ENCODE measurements around the gene POLG. TPM values are rescaled to one million over a fixed set of nuclear protein-coding genes. Genes with fewer than 3 reads are reported as not detected.

POLG gene
- total RNA-seq, 1 donor from 2014 or later: 25.2 TPM

DNA sequence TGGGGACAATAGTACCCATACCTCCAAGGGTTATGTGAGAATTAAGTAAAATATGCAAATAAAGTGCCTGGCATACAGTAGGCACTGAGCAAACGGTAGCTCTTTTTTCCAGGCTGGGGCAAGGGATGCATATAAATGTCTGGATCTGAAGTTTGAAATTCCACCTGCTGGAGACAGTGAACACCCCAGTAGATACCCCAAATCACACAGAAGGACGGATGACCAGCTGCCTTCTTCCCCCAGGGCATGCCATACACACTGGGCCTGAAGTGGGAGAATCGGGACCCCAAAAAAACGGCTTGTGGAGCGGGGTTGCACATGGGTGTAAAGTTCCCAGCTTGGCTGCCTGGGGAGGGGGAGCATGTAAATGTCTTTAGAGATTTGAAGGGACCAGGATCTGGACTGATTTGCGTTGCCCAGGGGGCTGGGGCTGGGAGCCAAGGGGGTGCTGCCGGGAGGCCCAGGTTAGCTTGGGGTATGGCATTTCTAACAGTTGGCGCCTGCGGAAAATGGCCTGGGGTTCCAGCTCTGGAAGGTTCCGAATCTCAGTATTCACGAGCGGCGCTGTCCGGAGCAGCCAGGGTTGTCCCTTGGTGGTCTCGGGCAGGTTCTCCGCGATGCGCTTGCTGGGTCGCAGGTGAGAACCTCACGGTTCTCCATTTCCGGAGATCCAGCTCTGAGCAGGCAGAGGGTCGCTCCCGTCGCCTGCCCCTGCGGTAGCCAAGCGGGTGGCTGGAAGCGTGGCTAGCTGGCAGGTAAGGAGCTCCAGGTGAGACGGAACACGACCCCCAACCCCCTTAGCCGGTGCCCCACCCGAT, 42.6 kb upstream of the POLG start:
- H4K20me1 ChIP-seq (ENCODE audit: low read depth): peaks cover 44% of the 10 kb centered on the region
- H3K9me3 ChIP-seq (ENCODE audit: low read depth): no peaks in the 10 kb centered on the region
- H3K9me3 Mint-ChIP-seq: peaks cover 4% of the 10 kb centered on the region
- H3K27me3 ChIP-seq: peaks cover 100% of the 10 kb centered on the region
- peaks cover 29% of the 10 kb centered on the region for H3F3A ChIP-seq (ENCODE audit: low read depth)
- DNase-seq (ENCODE audit: low spot score): peak; percentile 14
- TF ChIP-seq EZH2phosphoT487 (IDR thresholded peaks at IDR 0.05): no peak
- TF ChIP-seq EZH2 (IDR thresholded peaks at IDR 0.05): no peak
- no peak for TF ChIP-seq CTCF (IDR thresholded peaks at IDR 0.05)
- H3K36me3 ChIP-seq: no peaks in the 10 kb centered on the region
- H3K4me2 ChIP-seq: peak overlapping the region; percentile 72
- H2AFZ ChIP-seq (replicated peaks): no peak overlapping the region
- H3K27ac ChIP-seq: no peak overlapping the region
- no peak overlapping the region for H3K4me3 ChIP-seq
- no peaks in the 10 kb centered on the region for H3K36me3 Mint-ChIP-seq
- peaks cover 90% of the 10 kb centered on the region for H3K27me3 Mint-ChIP-seq (ENCODE audit: insufficient read depth, low read depth)
- H3K4me3 Mint-ChIP-seq: peak overlapping the region; percentile 39
- no peak overlapping the region for H3K27ac Mint-ChIP-seq
- peaks cover 1% of the 10 kb centered on the region for H3K4me1 Mint-ChIP-seq
- H3K4me1 ChIP-seq: peaks cover 14% of the 10 kb centered on the region
- H3K9ac ChIP-seq: no peak overlapping the region
- H3K79me2 ChIP-seq (ENCODE audit: low read depth): no peaks in the 10 kb centered on the region

GRCh38 chr15:89376388-89376787, 41.8 kb upstream of the POLG start:
- Mint-ChIP-seq H3K4me3 (no peak overlapping the region), H3K4me1 (peaks cover 2% of the 10 kb centered on the region), H3K9me3 (peaks cover 4% of the 10 kb centered on the region), H3K27me3 (ENCODE audit: insufficient read depth, low read depth) (peaks cover 92% of the 10 kb centered on the region), H3K36me3 (no peaks in the 10 kb centered on the region), H3K27ac (no peak overlapping the region)
- H3F3A ChIP-seq (ENCODE audit: low read depth): peaks cover 38% of the 10 kb centered on the region
- peaks cover 100% of the 10 kb centered on the region for H3K27me3 ChIP-seq
- H3K9ac ChIP-seq: no peak overlapping the region
- no peaks in the 10 kb centered on the region for H3K9me3 ChIP-seq (ENCODE audit: low read depth)
- H4K20me1 ChIP-seq (ENCODE audit: low read depth): peaks cover 51% of the 10 kb centered on the region
- DNase-seq (ENCODE audit: low spot score): no peak
- no peaks in the 10 kb centered on the region for H3K79me2 ChIP-seq (ENCODE audit: low read depth)
- TF ChIP-seq CTCF (IDR thresholded peaks at IDR 0.05) (no peak), EZH2phosphoT487 (IDR thresholded peaks at IDR 0.05) (no peak), EZH2 (IDR thresholded peaks at IDR 0.05) (no peak)
- H2AFZ ChIP-seq (replicated peaks): no peak overlapping the region
- H3K4me3 ChIP-seq: no peak overlapping the region
- no peaks in the 10 kb centered on the region for H3K36me3 ChIP-seq
- H3K4me1 ChIP-seq: peaks cover 14% of the 10 kb centered on the region
- no peak overlapping the region for H3K4me2 ChIP-seq
- H3K27ac ChIP-seq: no peak overlapping the region

GRCh38 chr15:89375093-89376005, 40.7 kb upstream of the POLG start:
- Histone ChIP-seq H3K4me2 (peak overlapping the region; percentile 34), H3K27ac (no peak overlapping the region), H3K79me2 (ENCODE audit: low read depth) (no peaks in the 10 kb centered on the region), H3F3A (ENCODE audit: low read depth) (peaks cover 47% of the 10 kb centered on the region), H3K9me3 (ENCODE audit: low read depth) (no peaks in the 10 kb centered on the region), H3K36me3 (no peaks in the 10 kb centered on the region), H4K20me1 (ENCODE audit: low read depth) (peaks cover 60% of the 10 kb centered on the region), H2AFZ (replicated peaks) (no peak overlapping the region), H3K4me1 (peaks cover 22% of the 10 kb centered on the region), H3K4me3 (no peak overlapping the region), H3K9ac (no peak overlapping the region), H3K27me3 (peaks cover 100% of the 10 kb centered on the region)
- no peak for DNase-seq (ENCODE audit: low spot score)
- no peaks in the 10 kb centered on the region for H3K36me3 Mint-ChIP-seq
- TF ChIP-seq EZH2 (IDR thresholded peaks at IDR 0.05): no peak
- peak; percentile 18 for TF ChIP-seq EZH2phosphoT487 (IDR thresholded peaks at IDR 0.05)
- no peak for TF ChIP-seq CTCF (IDR thresholded peaks at IDR 0.05)
- H3K4me3 Mint-ChIP-seq: no peak overlapping the region
- peaks cover 8% of the 10 kb centered on the region for H3K4me1 Mint-ChIP-seq
- H3K9me3 Mint-ChIP-seq: peaks cover 4% of the 10 kb centered on the region
- no peak overlapping the region for H3K27ac Mint-ChIP-seq
- H3K27me3 Mint-ChIP-seq (ENCODE audit: insufficient read depth, low read depth): peaks cover 91% of the 10 kb centered on the region
